Stimulated activated CD4-positive, alpha-beta T cell treated with anti-CD3 and anti-CD28 coated beads, Interleukin-1b, Interleukin-23, amount 100 ng/mL, for 1 hour (primary cell): ENCODE results near the gene HAND1.
A peak's percentile ranks its signal among the peaks of the same experiment; 100 is the strongest.

ENCODE experiments used
- DNase-seq, 2 donors: peaks; one replicate each; pipeline ENCODE4 v3.0.0-alpha.2; 2020; ENCODE audit warnings: low read depth in 2 of 2

Gene HAND1

GRCh38 chr5:154459015-154459414, 19.0 kb downstream of the HAND1 start:
- no peak for DNase-seq

DNA sequence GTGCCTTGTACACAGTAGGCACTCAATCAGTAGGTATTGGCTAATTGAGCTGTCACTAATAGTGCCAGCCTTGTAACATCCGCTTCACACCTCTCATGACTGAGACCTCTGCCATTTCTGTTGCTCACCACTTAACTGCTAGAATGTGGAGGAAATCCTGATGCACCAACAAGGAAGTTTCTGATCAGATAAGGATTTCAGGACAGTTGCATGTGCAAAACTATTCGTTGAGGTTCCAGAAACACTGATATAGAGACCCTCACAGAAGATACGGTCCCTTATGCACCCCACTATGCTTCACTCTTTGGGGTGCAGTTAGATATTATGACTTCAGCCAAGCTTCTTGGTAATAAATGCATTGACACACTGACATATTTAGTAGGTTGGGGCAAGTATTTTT, 21.5 kb downstream of the HAND1 start:
- no peak for DNase-seq

- no peak for DNase-seq
Measured at GRCh38 chr5:154455585-154455984, 22.4 kb downstream of the HAND1 start.

- DNase-seq, result no peak
Measured at GRCh38 chr5:154451957-154452356, 26.1 kb downstream of the HAND1 start.

- no peak for DNase-seq
Measured at GRCh38 chr5:154449786-154450185, 28.2 kb downstream of the HAND1 start.

GRCh38 chr5:154447089-154447725, 30.8 kb downstream of the HAND1 start:
- DNase-seq, result no peak

DNA sequence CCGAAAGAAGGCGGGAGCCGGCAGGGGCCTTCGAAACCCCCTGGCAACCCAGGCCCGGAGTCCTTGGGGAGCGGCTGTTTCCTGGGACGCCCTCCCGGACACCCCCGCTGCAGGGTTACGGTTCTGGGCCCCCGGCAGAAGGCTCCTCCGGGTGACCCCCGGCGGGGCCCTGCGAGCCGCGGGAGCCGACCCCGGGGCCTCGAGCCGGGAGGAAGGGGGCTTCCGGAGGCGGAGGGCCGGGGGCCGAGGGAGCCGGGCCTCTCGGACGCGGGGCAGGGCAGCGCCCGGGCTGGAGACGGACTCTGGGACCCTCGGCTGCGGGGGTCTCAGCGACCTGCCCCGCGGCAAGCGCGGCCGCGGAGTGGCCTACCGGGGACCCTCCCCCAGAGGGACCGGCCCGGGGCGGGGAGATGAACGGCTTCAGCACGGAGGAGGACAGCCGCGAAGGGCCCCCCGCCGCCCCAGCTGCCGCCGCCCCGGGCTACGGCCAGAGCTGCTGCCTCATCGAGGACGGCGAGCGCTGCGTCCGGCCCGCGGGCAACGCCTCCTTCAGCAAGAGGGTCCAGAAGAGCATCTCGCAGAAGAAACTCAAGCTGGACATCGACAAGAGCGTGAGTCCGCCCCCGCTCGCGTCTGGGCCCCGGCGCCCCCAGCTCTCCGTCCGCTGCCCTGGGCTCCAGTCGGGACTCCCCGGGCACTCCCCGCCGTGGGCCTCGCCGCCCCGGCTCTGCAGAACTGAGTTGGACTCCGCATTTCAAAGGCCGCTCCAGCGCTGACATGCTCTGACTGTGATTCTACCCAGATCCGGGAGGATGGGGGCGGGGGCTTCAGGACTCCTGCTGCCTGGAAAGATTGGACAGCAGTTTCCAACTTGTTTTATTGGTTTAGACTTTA, 31.6 kb downstream of the HAND1 start:
- no peak for DNase-seq

GRCh38 chr5:154445422-154446194, 32.4 kb downstream of the HAND1 start, which contains the start of gene SAP30L:
SAP30L (plus strand) TSS chr5:154445997; CDS start chr5:154446605, 608 bp downstream.
- DNase-seq, result peak; percentile 82 to 87

GRCh38 chr5:154444556-154445421, 33.2 kb downstream of the HAND1 start:
- no peak for DNase-seq

DNA sequence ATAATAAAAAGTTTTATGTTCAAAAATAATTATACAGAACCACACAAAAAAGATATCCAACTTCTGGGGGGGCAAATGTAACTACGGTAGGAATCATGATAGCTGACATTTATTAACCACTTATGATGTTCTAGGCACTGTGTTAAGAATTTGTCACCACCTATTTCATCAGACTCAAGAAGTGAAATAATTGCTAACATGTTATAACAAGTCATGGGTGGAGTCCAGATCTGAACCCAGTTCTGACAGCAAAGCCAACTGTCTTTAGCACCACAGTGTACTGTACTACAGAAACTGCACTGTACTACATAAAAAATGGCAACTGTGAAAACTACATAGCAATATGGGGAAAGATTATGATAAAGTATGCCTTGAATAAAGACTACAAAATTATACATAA, 35.2 kb downstream of the HAND1 start:
- no peak for DNase-seq

- DNase-seq, result no peak
Measured at GRCh38 chr5:154440540-154440939, 37.5 kb downstream of the HAND1 start.

DNA sequence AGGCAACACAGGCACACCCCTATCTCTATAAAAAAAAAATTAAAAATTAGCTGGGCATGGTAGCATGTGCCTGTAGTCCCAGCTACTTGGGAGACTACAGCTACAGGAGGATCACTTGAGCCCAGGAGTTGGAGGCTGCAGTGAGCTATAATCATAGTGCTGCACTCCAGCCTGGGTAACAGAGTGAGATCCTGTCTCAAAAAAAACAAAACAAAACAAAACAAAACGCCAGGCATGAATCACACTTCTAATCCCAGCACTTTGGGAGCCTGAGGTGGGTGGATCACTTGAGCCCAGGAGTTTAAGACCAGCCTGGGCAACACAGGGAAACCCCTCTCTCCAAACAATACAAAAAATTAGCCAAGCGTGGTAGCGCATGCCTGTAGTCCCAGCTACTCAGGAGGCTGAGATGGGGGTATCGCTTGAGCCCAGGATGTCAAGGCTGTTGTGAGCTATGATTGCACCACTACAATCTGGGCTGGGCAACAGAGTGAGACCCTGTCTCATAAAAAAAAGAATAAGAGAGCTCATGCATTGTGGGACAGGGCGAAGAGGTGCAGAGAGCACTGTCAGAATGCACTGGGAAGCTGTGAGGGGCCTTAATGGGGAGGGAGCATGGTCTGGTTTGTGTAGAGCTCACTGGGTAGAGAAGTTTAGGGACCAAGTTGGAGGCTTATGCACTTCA, 40.6 kb downstream of the HAND1 start:
- no peak for DNase-seq

GRCh38 chr5:154435226-154435625, 42.8 kb downstream of the HAND1 start:
- DNase-seq, result no peak

DNA sequence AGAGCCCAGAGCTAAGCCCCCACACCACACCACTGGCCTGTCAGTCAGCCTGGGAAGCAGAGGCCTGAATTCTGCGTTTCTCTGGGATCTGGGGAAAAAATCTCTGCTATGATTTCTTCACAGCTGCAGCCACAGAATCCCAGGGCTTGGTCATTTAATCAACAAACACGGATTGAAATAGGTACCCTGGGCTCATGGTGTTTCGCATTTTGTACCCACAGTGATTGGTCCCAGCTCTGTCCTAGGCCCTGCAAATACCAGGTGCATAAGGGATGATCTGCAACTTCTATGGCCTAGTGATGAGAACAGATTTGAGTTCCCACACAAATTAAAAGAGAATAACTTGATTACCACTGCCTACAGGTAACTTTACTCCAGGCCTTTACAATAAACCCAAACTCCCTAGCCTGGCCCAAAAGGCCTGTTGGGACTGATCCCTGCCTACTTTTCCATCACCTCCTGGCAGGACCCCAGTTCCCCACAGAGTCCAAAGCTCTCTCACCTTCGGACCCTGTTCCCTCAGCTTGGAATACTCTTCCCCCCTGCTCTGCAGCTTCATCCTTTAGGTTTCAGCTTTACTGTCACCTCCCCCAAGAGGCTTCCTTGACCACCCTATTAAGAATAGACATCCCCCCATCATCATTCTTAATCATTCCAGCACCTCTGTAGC, 46.9 kb downstream of the HAND1 start:
- no peak for DNase-seq

DNA sequence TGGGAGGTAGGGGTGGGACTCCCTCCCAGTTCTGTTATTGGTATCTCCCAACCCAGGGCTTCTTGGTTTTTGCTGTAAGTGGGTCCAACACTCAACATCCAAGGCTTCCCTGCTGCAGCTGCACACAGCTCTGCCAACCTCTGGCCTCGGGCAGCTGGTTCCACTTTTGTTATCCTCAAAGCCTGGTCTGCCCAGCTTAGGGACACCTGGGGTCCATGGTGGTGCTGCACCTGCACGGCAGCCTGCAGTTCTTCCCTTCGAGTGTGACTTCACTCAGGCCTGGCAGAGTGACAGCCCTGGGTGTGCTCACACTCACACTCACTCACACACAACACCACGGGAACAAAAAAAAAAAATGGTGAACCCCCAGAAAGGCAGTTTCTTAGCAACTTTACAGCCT, 47.6 kb downstream of the HAND1 start:
- DNase-seq, result no peak

- no peak for DNase-seq
Measured at GRCh38 chr5:154429341-154429740, 48.7 kb downstream of the HAND1 start.

GRCh38 chr5:154428208-154428607, 49.8 kb downstream of the HAND1 start:
- DNase-seq, result no peak
